Measurements from ENCODE around the gene LAGE3.

The LAGE3 gene

GRCh38 chrX:154476821-154477220, 2.3 kb downstream of the LAGE3 start:
- TF ChIP-seq CTCF (IDR thresholded peaks at IDR 0.05) = no peak

GRCh38 chrX:154473683-154474082, 5.4 kb downstream of the LAGE3 start:
- TF ChIP-seq CTCF (IDR thresholded peaks at IDR 0.05) = no peak

- TF ChIP-seq CTCF (IDR thresholded peaks at IDR 0.05) = no peak
Measured at GRCh38 chrX:154472685-154473632, 6.1 kb downstream of the LAGE3 start.

GRCh38 chrX:154471839-154472684, 7.0 kb downstream of the LAGE3 start:
- TF ChIP-seq CTCF (IDR thresholded peaks at IDR 0.05) = no peak

GRCh38 chrX:154470914-154471568, 8.0 kb downstream of the LAGE3 start:
- TF ChIP-seq CTCF (IDR thresholded peaks at IDR 0.05) = no peak

- no peak for TF ChIP-seq CTCF (IDR thresholded peaks at IDR 0.05)
Measured at GRCh38 chrX:154470434-154470833, 8.6 kb downstream of the LAGE3 start.

GRCh38 chrX:154469880-154470279, 9.2 kb downstream of the LAGE3 start:
- no peak for TF ChIP-seq CTCF (IDR thresholded peaks at IDR 0.05)
